ENCODE data around the gene USP6. TPM values are rescaled to one million over a fixed set of nuclear protein-coding genes. Genes with fewer than 3 reads are reported as not detected.
"Not testable (repeated sequence)": the region's sequence is repeated elsewhere in the genome, so short reads cannot be mapped to it uniquely, and the experiment has no call there.

Gene USP6
- total RNA-seq, 6 experiments from 2014 or later = 0.02 to 0.07 TPM; not detected in 4

- DNase-seq (peak in 1 of 3 donors; percentile 31), ATAC-seq (no peak)
- H3K27me3 ChIP-seq = peaks cover under 1% of the 10 kb centered on the region in 2 donors
- no peak overlapping the region for H3K27ac ChIP-seq
- H3K4me1 ChIP-seq = no peaks in the 10 kb centered on the region
- no peak for TF ChIP-seq POLR2A (IDR thresholded peaks at IDR 0.05)
- TF ChIP-seq, protein P1, sequence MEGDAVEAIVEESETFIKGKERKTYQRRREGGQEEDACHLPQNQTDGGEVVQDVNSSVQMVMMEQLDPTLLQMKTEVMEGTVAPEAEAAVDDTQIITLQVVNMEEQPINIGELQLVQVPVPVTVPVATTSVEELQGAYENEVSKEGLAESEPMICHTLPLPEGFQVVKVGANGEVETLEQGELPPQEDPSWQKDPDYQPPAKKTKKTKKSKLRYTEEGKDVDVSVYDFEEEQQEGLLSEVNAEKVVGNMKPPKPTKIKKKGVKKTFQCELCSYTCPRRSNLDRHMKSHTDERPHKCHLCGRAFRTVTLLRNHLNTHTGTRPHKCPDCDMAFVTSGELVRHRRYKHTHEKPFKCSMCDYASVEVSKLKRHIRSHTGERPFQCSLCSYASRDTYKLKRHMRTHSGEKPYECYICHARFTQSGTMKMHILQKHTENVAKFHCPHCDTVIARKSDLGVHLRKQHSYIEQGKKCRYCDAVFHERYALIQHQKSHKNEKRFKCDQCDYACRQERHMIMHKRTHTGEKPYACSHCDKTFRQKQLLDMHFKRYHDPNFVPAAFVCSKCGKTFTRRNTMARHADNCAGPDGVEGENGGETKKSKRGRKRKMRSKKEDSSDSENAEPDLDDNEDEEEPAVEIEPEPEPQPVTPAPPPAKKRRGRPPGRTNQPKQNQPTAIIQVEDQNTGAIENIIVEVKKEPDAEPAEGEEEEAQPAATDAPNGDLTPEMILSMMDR (IDR thresholded peaks at IDR 0.05) = no peak
- H3K36me3 ChIP-seq = no peaks in the 10 kb centered on the region
- intact Hi-C loops (cut with DNase I) = no loop called here
- H3K9me3 ChIP-seq = no peaks in the 10 kb centered on the region
- no peak overlapping the region for H3K4me3 ChIP-seq
- 73% methylated on average over 7 of the region's 16 CpGs for WGBS (ENCODE audit: insufficient coverage, low coverage, low lambda C conversion rate, missing lambda C conversion rate)
These were observed 5.5 kb downstream of the USP6 start for GRCh38 chr17:5121186-5121841.

DNA sequence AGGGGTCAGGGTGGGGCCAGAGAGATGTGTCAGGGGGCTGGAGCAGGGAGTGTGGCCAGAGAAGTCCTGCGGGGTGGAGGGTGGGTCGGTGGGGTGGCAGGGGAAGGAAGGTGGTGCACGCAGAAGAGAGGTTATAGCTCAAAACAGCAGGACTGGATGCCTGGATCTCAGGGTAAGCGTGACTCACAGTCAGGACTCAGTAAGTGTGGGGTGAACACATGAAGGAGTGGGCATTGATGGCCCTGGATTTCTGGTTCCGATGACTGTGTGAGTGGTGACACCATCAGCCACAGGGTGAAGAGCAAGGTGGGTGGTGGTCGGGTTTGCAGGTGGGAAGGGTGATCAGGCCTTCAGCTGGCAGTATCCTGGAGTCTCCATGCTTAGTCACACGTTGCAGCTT is 6.2 kb downstream of the USP6 start:
- intact Hi-C loops (cut with DNase I); H3K9me3 ChIP-seq; H3K27ac ChIP-seq; H3K4me1 ChIP-seq; ATAC-seq; H3K4me3 ChIP-seq; H3K36me3 ChIP-seq; H3K27me3 ChIP-seq: not testable (repeated sequence)
- DNase-seq = peak in 1 of 3 donors; percentile 14
- 77% methylated on average over 7 of the region's 7 CpGs for WGBS (ENCODE audit: insufficient coverage, low coverage, low lambda C conversion rate, missing lambda C conversion rate)

- Histone ChIP-seq H3K4me3 (peak overlapping the region in 1 of 3 donors; percentile 10), H3K36me3 (no peaks in the 10 kb centered on the region), H3K27ac (no peak overlapping the region), H3K4me1 (no peaks in the 10 kb centered on the region), H3K9me3 (no peaks in the 10 kb centered on the region), H3K27me3 (no peaks in the 10 kb centered on the region)
- 5% methylated on average over 12 of the region's 75 CpGs for WGBS (ENCODE audit: insufficient coverage, low coverage, low lambda C conversion rate, missing lambda C conversion rate)
- ATAC-seq (peak in 3 of 4 donors; percentile 49 to 57 (median 49)), DNase-seq (peak in 1 of 3 donors; percentile 39)
- intact Hi-C loops (cut with DNase I) = no loop called here
- TF ChIP-seq, protein P1 (IDR thresholded peaks at IDR 0.05) = no peak
- no peak for TF ChIP-seq POLR2A (IDR thresholded peaks at IDR 0.05)
These were observed 6.9 kb downstream of the USP6 start for GRCh38 chr17:5122586-5123342.

DNA sequence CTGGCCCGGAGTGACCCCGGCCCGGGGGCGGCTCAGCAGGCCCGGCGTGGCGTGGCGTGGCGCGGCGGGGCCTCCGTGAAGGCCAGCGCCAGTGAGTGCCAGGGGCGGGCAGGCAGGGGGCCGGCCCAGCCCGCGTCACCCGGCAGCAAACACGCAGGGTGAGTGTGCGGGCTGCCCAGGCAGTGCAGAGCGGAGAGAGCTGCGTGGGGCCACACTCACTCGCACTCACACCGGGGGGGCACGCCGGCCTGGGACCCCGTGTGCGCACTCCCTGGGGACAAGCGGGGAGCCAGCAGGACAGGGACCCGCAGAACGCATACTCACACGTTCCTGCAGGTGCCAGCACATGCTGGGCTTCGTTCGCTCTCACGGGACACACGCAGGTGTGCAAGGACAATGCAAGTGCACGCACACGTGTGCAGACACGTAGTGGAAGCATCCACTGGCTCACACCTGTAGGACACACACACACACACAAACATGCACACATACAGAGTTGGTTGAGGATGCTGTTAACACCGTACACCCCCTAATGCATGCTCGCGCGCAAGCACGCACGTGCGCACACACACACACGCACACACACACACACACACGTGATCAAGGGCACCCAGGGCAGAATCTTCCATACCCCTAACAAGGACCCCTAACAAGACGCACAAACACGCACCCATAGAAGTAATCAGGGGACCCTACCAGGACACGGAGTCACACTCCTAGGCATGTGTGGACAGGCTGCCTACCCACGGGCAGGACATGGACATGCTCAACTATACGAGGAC is 7.7 kb downstream of the USP6 start:
- WGBS (ENCODE audit: insufficient coverage, low coverage, low lambda C conversion rate, missing lambda C conversion rate) = 86% methylated on average over 11 of the region's 53 CpGs
- Histone ChIP-seq H3K27me3 (no peaks in the 10 kb centered on the region), H3K36me3 (no peaks in the 10 kb centered on the region), H3K9me3 (no peaks in the 10 kb centered on the region), H3K4me1 (no peaks in the 10 kb centered on the region), H3K27ac (no peak overlapping the region), H3K4me3 (peak overlapping the region in 1 of 3 donors; percentile 10)
- no peak for TF ChIP-seq POLR2A (IDR thresholded peaks at IDR 0.05)
- TF ChIP-seq, protein P1 (IDR thresholded peaks at IDR 0.05) = no peak
- ATAC-seq (peak in 2 of 4 donors; percentile 12 to 30), DNase-seq (peak in 1 of 3 donors; percentile 32)
- intact Hi-C loops (cut with DNase I) = no loop called here

DNA sequence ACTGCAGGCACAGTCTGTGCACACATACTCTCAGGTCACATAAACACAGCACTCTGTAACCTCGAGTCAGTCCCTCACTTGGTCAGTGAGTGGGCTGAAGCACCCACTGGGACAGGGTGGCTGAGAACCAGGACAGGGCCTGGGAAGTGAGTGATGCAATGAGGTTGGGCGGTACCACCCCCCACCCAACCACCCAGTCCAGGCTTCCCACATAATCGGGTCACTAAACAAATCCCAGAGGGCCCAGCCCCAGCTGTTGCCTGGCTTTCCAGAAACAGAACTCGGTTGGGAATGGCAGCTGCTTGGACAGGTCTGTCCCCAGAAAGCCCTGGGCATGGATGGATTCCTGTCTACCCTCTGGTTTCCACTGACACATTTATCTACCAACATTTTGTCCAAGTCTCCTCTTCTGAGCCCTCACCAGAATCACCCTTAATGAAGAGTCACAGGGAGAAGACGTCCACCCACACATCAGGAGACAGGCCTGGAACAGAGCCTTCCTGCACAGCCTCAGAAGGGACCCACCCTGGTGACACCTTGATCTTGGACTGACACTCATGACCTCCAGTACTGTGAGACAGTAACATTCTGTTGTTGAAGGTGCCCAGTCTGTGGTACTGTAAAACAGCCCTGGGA is 8.4 kb downstream of the USP6 start:
- 60% methylated on average over 2 of the region's 5 CpGs for WGBS (ENCODE audit: insufficient coverage, low coverage, low lambda C conversion rate, missing lambda C conversion rate)
- DNase-seq (peak in 1 of 3 donors; percentile 10), ATAC-seq (peak in 1 of 4 donors; percentile 31)
- H3K27ac ChIP-seq; H3K36me3 ChIP-seq; H3K4me1 ChIP-seq; H3K27me3 ChIP-seq; H3K4me3 ChIP-seq; H3K9me3 ChIP-seq; intact Hi-C loops (cut with DNase I): not testable (repeated sequence)

DNA sequence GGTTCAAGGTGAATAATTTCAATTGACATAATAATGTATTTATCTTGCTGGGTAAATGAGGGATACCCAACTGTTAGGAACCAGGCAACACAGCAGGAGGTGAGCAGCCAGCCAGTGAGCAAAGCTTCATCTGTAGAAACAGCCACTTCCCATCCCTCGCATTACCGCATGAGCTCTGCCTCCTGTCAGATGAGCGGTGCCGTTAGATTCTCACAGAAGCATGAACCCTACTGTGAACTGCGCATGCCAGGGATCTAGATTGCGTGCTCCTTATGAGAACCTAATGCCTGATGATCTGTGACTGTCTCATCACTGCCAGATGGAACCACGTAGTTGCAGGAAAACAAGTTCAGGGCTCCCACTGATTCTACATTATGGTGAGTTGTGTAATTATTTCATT is 9.1 kb downstream of the USP6 start:
- H3K36me3 ChIP-seq; H3K27ac ChIP-seq; H3K4me1 ChIP-seq; H3K4me3 ChIP-seq; ATAC-seq; H3K9me3 ChIP-seq; H3K27me3 ChIP-seq; intact Hi-C loops (cut with DNase I): not testable (repeated sequence)
- 65% methylated on average over 4 of the region's 7 CpGs for WGBS (ENCODE audit: insufficient coverage, low coverage, low lambda C conversion rate, missing lambda C conversion rate)
- peak in 1 of 3 donors; percentile 22 for DNase-seq

Data from right lobe of liver (tissue), 6 donors.